ENCODE results near the gene PRAMEF12. TPM values are rescaled to one million over a fixed set of nuclear protein-coding genes. Genes with fewer than 3 reads are reported as not detected.
"Not testable (repeated sequence)": the region's sequence is repeated elsewhere in the genome, so short reads cannot be mapped to it uniquely, and the experiment has no call there.

The PRAMEF12 gene
- total RNA-seq, 4 donors from 2014 or later = not detected

DNA sequence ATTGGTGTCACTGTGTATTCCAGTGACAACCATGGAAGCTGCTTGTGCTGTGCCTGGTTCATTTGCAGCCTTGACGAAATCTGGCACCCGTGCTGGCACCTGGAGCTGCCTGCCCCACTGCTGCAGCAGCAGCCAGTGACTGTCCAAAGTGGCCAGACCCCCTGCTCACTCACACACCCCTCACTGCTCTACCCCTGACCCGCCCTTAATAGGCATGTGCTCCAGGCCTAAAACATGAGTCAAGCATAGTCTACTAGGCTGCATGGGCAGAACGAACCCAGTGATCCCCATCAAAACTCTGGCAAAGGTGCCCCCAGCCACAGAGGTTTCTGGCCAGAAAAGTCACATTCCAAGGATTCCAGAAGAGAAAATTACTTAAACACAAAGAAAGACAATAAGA is 25.4 kb downstream of the PRAMEF12 start:
- H3K36me3 ChIP-seq = no peaks in the 10 kb centered on the region
- H3K27me3 ChIP-seq = no peaks in the 10 kb centered on the region
- no peak for TF ChIP-seq POLR2A (IDR thresholded peaks at IDR 0.05)
- TF ChIP-seq EP300 (IDR thresholded peaks at IDR 0.05) = no peak
- TF ChIP-seq, protein P1, sequence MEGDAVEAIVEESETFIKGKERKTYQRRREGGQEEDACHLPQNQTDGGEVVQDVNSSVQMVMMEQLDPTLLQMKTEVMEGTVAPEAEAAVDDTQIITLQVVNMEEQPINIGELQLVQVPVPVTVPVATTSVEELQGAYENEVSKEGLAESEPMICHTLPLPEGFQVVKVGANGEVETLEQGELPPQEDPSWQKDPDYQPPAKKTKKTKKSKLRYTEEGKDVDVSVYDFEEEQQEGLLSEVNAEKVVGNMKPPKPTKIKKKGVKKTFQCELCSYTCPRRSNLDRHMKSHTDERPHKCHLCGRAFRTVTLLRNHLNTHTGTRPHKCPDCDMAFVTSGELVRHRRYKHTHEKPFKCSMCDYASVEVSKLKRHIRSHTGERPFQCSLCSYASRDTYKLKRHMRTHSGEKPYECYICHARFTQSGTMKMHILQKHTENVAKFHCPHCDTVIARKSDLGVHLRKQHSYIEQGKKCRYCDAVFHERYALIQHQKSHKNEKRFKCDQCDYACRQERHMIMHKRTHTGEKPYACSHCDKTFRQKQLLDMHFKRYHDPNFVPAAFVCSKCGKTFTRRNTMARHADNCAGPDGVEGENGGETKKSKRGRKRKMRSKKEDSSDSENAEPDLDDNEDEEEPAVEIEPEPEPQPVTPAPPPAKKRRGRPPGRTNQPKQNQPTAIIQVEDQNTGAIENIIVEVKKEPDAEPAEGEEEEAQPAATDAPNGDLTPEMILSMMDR (IDR thresholded peaks at IDR 0.05) = no peak
- TF ChIP-seq POLR2AphosphoS5 (IDR thresholded peaks at IDR 0.05) = no peak
- no peaks in the 10 kb centered on the region for H3K9me3 ChIP-seq
- no peaks in the 10 kb centered on the region for H3K4me1 ChIP-seq
- WGBS = 44% methylated on average over 4 of the region's 4 CpGs
- H3K4me3 ChIP-seq = no peak overlapping the region
- no peak for DNase-seq (ENCODE audit: low spot score in 2 of 2)
- H3K27ac ChIP-seq = no peak overlapping the region

DNA sequence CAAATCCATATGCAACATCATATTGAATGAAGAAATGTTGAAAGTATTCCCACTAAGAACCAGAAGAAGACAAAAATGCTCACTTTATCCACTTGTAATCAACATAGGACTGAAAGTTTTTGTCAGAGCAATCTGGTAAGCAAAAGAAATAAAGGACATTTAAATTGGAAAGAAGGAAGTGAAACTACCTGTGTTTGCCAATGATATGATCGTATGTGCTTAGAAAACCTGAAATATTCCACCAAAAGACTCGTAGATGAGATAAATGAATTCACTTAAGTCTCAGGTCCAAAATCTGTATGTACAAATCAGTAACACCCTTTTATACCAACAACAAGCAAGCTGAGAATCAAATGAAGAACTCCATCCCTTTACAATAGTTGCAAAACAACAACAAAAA is 26.2 kb downstream of the PRAMEF12 start:
- TF ChIP-seq EP300 (IDR thresholded peaks at IDR 0.05) (no peak), POLR2AphosphoS5 (IDR thresholded peaks at IDR 0.05) (no peak), POLR2A (IDR thresholded peaks at IDR 0.05) (no peak)
- TF ChIP-seq, protein P1 (IDR thresholded peaks at IDR 0.05) = no peak
- Histone ChIP-seq H3K4me1 (no peaks in the 10 kb centered on the region), H3K36me3 (no peaks in the 10 kb centered on the region), H3K4me3 (no peak overlapping the region), H3K27ac (no peak overlapping the region), H3K27me3 (no peaks in the 10 kb centered on the region), H3K9me3 (no peaks in the 10 kb centered on the region)
- WGBS = 73% methylated on average over 2 of the region's 2 CpGs
- no peak for DNase-seq (ENCODE audit: low spot score in 2 of 2)

DNA sequence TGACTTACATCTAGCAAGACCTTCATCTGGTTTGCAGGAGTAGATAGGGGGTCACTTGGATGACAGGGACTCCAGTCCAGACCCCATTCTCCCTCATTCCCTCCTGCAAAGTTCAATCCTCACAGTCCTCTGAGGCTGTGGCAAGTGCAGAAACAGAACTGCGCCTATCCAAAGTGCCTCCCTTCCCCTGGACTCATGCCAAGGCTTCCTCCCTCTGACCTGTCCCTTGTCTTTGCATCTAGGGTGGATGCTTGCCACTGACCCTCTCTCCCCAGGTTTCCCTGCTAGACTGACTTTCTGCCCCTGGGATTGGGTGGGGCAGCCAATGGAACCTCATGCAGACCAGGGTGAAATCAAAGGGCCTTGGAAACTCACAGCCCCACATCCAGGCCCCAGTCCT is 36.4 kb downstream of the PRAMEF12 start:
- Histone ChIP-seq H3K27ac (no peak overlapping the region), H3K4me1 (no peaks in the 10 kb centered on the region), H3K4me3 (no peak overlapping the region), H3K36me3 (no peaks in the 10 kb centered on the region), H3K9me3 (no peaks in the 10 kb centered on the region), H3K27me3 (no peaks in the 10 kb centered on the region)
- no peak for DNase-seq (ENCODE audit: low spot score in 2 of 2)
- WGBS = 82% methylated on average over 1 of the region's 1 CpG
- TF ChIP-seq, protein P1 (IDR thresholded peaks at IDR 0.05) = no peak
- TF ChIP-seq EP300 (IDR thresholded peaks at IDR 0.05) (no peak), POLR2AphosphoS5 (IDR thresholded peaks at IDR 0.05) (no peak), POLR2A (IDR thresholded peaks at IDR 0.05) (no peak)

DNA sequence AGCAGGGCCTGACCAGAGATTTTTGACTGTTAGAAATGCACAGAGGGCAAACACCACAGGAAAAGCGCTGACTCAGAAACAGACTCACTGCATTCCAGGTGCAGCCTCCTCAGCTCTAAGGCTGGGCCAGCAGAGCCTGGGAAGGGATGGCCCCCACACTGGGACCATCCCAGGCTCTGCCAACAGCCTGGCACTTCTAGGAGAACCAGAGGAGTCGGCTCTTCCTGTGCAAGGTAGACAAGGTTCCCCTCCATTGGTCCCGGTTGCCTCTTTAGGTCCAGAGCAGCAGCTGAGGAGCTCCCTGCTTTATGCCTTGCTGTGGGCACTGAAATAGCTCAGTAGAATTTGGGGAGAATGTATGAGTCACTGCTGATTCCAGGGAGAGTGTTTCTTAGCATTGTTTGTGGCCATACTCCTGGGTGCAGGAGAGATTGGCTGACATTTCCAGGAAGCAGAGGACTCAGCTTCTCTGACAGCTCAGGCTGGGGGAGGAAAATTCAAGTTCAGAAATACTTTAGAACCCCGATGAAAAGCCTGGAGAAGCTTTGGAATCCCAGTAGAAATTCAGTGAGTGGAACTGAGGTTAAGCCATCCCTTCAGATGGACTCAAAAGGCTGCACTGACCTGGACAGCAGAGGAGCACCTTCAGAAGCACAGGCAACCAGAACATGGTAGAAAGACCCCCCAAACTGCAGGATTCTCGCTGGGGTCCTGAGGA is 37.3 kb downstream of the PRAMEF12 start:
- Histone ChIP-seq H3K4me3 (no peak overlapping the region), H3K27me3 (no peaks in the 10 kb centered on the region), H3K36me3 (no peaks in the 10 kb centered on the region), H3K27ac (no peak overlapping the region), H3K9me3 (no peaks in the 10 kb centered on the region), H3K4me1 (no peaks in the 10 kb centered on the region)
- WGBS = 69% methylated on average over 4 of the region's 5 CpGs
- no peak for TF ChIP-seq POLR2AphosphoS5 (IDR thresholded peaks at IDR 0.05)
- TF ChIP-seq POLR2A (IDR thresholded peaks at IDR 0.05) = no peak
- no peak for TF ChIP-seq EP300 (IDR thresholded peaks at IDR 0.05)
- TF ChIP-seq, protein P1 (IDR thresholded peaks at IDR 0.05) = no peak
- no peak for DNase-seq (ENCODE audit: low spot score in 2 of 2)

DNA sequence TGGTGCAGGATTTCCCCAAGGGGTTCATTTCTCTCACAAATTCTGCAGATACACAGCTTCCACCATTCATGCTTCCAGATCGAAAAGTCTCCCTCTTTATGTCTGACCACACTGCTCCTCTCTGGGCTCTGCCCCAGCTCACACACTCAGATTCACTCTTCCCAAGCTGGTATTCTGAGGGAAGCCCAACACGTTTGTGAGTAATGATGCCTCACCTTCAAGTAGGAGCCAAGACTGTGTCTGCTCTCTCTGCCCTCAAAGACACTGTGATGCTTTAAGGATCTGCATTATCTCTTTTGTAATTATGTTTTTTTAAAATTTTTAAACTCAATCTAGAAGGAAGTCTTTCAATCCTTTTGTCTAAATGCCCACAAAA is 37.9 kb downstream of the PRAMEF12 start:
- Histone ChIP-seq H3K27me3 (no peaks in the 10 kb centered on the region), H3K36me3 (no peaks in the 10 kb centered on the region), H3K4me3 (no peak overlapping the region), H3K4me1 (no peaks in the 10 kb centered on the region), H3K27ac (no peak overlapping the region), H3K9me3 (no peaks in the 10 kb centered on the region)
- TF ChIP-seq, protein P1 (IDR thresholded peaks at IDR 0.05) = no peak
- TF ChIP-seq POLR2AphosphoS5 (IDR thresholded peaks at IDR 0.05) (no peak), EP300 (IDR thresholded peaks at IDR 0.05) (no peak), POLR2A (IDR thresholded peaks at IDR 0.05) (no peak)
- WGBS = 41% methylated on average over 2 of the region's 2 CpGs
- DNase-seq (ENCODE audit: low spot score in 2 of 2) = no peak

DNA sequence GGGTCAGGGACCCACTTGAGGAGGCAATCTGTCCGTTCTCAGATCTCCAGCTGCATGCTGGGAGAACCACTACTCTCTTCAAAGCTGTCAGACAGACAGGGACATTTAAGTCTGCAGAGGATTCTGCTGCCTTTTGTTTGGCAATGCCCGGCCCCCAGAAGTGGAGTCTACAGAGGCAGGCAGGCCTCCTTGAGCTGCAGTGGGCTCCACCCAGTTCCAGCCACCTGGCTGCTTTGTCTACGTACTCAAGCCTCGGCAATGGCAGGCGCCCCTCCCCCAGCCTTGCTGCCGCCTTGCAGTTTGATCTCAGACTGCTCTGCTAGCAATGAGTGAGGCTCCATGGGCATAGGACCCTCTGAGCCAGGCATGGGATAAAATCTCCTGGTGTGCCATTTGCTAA is 45.5 kb downstream of the PRAMEF12 start:
- H3K27ac ChIP-seq; H3K4me1 ChIP-seq; H3K4me3 ChIP-seq; H3K9me3 ChIP-seq; H3K36me3 ChIP-seq; H3K27me3 ChIP-seq; DNase-seq (ENCODE audit: low spot score in 2 of 2): not testable (repeated sequence)
- WGBS = 62% methylated on average over 6 of the region's 6 CpGs
